Measurements from ENCODE around the gene MIPEP.
A peak's percentile ranks its signal among the peaks of the same experiment; 100 is the strongest.

MIPEP gene

DNA sequence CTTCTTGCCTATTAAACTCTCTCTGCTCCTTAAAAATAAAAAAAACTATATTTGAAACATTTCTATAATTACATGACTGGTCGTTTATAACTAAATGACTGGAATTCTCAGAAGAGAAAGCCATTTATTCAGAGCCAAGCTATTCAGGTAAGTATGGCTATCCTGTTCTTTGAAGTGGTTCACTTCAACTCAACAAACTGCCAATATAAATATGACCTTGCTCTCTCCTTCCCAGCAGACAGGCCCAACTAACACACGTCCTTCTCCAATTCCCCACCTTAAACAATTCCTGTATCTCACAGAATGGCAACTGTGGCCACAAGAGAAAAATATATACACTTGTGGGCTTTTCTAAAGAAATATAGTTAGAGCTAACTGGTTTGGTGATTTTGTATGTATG is 153.9 kb downstream of the MIPEP start:
- Histone ChIP-seq H3K4me3 (ENCODE audit: low read depth, low read length) (no peak overlapping the region), H3K36me3 (ENCODE audit: insufficient read depth, low read length) (no peaks in the 10 kb centered on the region), H3K27ac (ENCODE audit: low read depth, low read length) (no peak overlapping the region), H2AFZ (ENCODE audit: low read length, unreplicated experiment) (no peak overlapping the region), H3K79me2 (ENCODE audit: control insufficient read depth, insufficient read depth, low read length, unreplicated experiment) (no peaks in the 10 kb centered on the region), H3K27me3 (ENCODE audit: insufficient read depth, low read length) (no peaks in the 10 kb centered on the region), H3K4me1 (ENCODE audit: control insufficient read depth, insufficient read depth, low read length, unreplicated experiment) (no peaks in the 10 kb centered on the region)

DNA sequence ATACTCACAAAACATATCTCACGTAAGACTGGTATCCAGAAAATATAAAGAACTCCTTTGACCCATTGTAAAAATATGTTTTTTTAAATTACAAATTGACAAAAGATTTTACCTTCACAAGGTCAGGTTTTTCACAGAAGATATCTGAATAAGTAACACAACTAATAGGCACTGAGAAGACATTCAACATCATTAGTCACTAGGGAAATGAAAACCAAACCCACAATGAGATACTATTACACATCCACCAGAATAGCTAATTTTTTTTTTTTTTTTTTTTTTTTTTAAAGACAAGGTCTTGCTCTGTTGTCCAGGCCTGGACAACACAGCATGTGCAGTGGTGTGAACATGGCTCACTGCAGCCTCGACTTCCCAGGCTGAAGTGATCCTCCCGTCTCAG is 157.5 kb downstream of the MIPEP start:
- Histone ChIP-seq H3K4me3 (ENCODE audit: low read depth, low read length) (no peak overlapping the region), H2AFZ (ENCODE audit: low read length, unreplicated experiment) (no peak overlapping the region), H3K27ac (ENCODE audit: low read depth, low read length) (no peak overlapping the region), H3K27me3 (ENCODE audit: insufficient read depth, low read length) (no peaks in the 10 kb centered on the region), H3K4me1 (ENCODE audit: control insufficient read depth, insufficient read depth, low read length, unreplicated experiment) (peaks cover under 1% of the 10 kb centered on the region), H3K36me3 (ENCODE audit: insufficient read depth, low read length) (no peaks in the 10 kb centered on the region), H3K79me2 (ENCODE audit: control insufficient read depth, insufficient read depth, low read length, unreplicated experiment) (no peaks in the 10 kb centered on the region)

DNA sequence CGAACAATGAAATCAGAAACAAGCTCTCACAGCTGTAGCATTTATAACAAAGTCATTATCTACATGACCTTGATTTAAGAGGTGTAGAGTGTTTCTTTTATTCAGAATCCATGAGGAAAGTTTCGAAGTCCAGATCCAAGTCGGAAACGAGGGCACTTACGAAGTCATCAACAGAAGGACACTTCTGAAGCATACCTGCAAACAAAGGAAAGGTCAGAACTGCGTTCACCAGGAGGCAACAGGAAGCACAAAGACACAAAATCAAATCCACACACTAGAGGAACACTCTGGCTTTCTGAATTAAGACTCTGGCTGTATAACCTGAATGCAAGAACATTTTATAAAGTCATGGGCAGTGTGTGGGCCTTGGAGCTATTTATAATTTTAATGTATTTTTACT is 158.9 kb downstream of the MIPEP start:
- Histone ChIP-seq H3K4me1 (ENCODE audit: control insufficient read depth, insufficient read depth, low read length, unreplicated experiment) (peaks cover 15% of the 10 kb centered on the region), H3K27me3 (ENCODE audit: insufficient read depth, low read length) (no peaks in the 10 kb centered on the region), H3K4me3 (ENCODE audit: low read depth, low read length) (no peak overlapping the region), H3K27ac (ENCODE audit: low read depth, low read length) (no peak overlapping the region), H3K79me2 (ENCODE audit: control insufficient read depth, insufficient read depth, low read length, unreplicated experiment) (no peaks in the 10 kb centered on the region), H2AFZ (ENCODE audit: low read length, unreplicated experiment) (no peak overlapping the region), H3K36me3 (ENCODE audit: insufficient read depth, low read length) (no peaks in the 10 kb centered on the region)

DNA sequence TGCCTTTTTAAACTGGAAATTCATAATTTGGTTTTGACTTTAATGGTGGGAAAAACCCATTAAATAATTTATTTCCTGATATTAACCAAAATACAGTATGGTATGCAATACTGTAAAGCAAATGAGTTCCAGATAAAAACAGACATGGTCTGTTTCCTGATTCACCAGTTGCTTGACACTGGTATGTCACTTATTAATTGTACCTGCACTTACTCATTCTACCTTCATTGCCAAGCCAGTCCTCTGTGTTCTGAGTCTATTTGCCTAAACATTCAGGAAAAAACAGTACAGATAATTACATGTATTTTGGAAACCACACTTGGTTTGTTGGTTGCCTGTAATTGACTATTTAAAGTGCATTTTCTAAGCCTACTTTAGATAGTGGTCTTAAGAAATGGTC is 159.7 kb downstream of the MIPEP start:
- H2AFZ ChIP-seq (ENCODE audit: low read length, unreplicated experiment), result no peak overlapping the region
- H3K27ac ChIP-seq (ENCODE audit: low read depth, low read length), result no peak overlapping the region
- H3K79me2 ChIP-seq (ENCODE audit: control insufficient read depth, insufficient read depth, low read length, unreplicated experiment), result no peaks in the 10 kb centered on the region
- no peaks in the 10 kb centered on the region for H3K27me3 ChIP-seq (ENCODE audit: insufficient read depth, low read length)
- H3K4me3 ChIP-seq (ENCODE audit: low read depth, low read length), result no peak overlapping the region
- peaks cover 22% of the 10 kb centered on the region for H3K4me1 ChIP-seq (ENCODE audit: control insufficient read depth, insufficient read depth, low read length, unreplicated experiment)
- no peaks in the 10 kb centered on the region for H3K36me3 ChIP-seq (ENCODE audit: insufficient read depth, low read length)

DNA sequence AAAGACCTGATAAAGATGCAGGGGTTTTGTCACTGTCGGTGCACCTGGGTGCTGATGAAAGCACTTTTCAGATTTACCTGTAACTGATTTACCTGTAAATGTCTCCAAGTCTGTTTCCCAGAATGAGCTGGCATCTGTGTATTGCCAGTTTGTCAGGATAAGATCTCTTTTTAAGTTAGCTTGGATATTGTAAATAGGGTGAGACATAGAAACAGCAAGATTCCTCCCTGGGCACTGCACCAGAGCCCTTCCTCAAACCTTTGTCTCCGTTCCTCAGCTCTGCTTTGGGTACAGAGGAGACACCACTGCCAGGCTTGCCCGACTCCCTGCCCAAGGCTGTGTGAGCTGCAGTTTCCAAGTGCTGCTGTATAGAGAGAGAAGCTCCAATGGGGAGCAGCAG is 160.4 kb downstream of the MIPEP start:
- Histone ChIP-seq H3K79me2 (ENCODE audit: control insufficient read depth, insufficient read depth, low read length, unreplicated experiment) (no peaks in the 10 kb centered on the region), H3K27me3 (ENCODE audit: insufficient read depth, low read length) (no peaks in the 10 kb centered on the region), H3K4me3 (ENCODE audit: low read depth, low read length) (no peak overlapping the region), H2AFZ (ENCODE audit: low read length, unreplicated experiment) (no peak overlapping the region), H3K27ac (ENCODE audit: low read depth, low read length) (no peak overlapping the region), H3K4me1 (ENCODE audit: control insufficient read depth, insufficient read depth, low read length, unreplicated experiment) (peaks cover 29% of the 10 kb centered on the region), H3K36me3 (ENCODE audit: insufficient read depth, low read length) (no peaks in the 10 kb centered on the region)

DNA sequence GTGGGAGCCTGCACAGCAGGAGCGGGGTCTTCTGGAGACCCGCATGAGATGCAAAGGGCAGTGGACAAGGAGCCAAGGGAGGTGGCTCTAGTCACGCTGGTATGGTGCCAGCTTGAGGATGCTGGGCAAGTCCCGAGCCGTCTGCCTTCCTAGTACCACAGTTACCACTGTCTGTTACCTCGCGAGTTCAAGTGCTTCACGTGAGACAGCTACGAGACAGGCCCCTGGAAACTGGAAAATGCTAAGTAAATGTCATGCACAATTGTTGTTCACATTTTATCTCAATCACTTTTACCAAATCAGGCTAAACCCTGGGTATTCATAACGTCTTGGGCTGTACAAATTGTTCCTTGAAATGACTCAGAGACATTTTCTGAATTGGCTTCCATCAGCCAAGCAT is 163.3 kb downstream of the MIPEP start:
- H3K4me3 ChIP-seq (ENCODE audit: low read depth, low read length), result no peak overlapping the region
- no peak overlapping the region for H2AFZ ChIP-seq (ENCODE audit: low read length, unreplicated experiment)
- H3K27me3 ChIP-seq (ENCODE audit: insufficient read depth, low read length), result no peaks in the 10 kb centered on the region

DNA sequence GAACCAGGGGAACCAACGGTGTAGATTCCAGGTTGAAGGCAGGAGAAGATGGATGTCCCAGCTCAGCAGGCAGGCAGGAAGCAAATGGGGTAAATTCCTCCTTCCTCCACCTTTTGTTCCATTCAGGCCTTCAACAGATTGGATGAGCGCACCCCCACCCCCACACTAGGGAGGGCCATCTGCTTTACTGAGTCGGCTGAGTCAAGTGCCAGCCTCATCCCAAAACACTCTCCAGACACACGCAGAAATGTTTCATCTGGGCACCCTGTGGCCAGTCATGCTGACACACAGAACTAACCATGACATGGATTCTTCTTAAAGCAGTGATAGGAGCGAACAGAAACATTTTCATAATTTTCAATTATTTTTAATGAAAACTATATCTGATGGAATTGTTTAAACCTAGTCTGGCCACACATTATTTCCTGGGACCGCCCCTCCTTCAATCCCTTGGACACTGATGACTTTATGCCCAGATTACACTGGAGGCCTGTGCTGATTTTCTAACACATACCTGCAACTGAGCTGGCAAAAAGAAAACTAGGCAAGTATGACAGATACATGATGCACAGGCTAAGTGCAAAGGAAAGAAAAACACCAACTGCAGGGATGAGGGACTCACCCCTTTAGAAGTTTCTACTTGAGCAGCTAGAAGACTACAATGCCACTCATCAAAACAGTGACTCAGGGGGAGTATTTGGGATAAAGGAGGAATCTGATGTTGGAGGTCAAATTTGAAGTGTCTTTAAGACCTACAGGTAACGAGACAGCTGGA is 164.8 kb downstream of the MIPEP start:
- H3K27me3 ChIP-seq (ENCODE audit: insufficient read depth, low read length), result no peaks in the 10 kb centered on the region
- no peaks in the 10 kb centered on the region for H3K79me2 ChIP-seq (ENCODE audit: control insufficient read depth, insufficient read depth, low read length, unreplicated experiment)
- peak overlapping the region; percentile 80 for H3K27ac ChIP-seq (ENCODE audit: low read depth, low read length)
- H2AFZ ChIP-seq (ENCODE audit: low read length, unreplicated experiment), result peak overlapping the region; percentile 42
- peaks cover 39% of the 10 kb centered on the region for H3K4me1 ChIP-seq (ENCODE audit: control insufficient read depth, insufficient read depth, low read length, unreplicated experiment)
- no peaks in the 10 kb centered on the region for H3K36me3 ChIP-seq (ENCODE audit: insufficient read depth, low read length)
- H3K4me3 ChIP-seq (ENCODE audit: low read depth, low read length), result no peak overlapping the region

More for the DNA sequence above, 163.3 kb downstream of the MIPEP start:
- Histone ChIP-seq H3K36me3 (ENCODE audit: insufficient read depth, low read length) (no peaks in the 10 kb centered on the region), H3K27ac (ENCODE audit: low read depth, low read length) (peak overlapping the region; percentile 80; the same call in 1 of the 2 replicates), H3K4me1 (ENCODE audit: control insufficient read depth, insufficient read depth, low read length, unreplicated experiment) (peaks cover 39% of the 10 kb centered on the region), H3K79me2 (ENCODE audit: control insufficient read depth, insufficient read depth, low read length, unreplicated experiment) (no peaks in the 10 kb centered on the region)

DNA sequence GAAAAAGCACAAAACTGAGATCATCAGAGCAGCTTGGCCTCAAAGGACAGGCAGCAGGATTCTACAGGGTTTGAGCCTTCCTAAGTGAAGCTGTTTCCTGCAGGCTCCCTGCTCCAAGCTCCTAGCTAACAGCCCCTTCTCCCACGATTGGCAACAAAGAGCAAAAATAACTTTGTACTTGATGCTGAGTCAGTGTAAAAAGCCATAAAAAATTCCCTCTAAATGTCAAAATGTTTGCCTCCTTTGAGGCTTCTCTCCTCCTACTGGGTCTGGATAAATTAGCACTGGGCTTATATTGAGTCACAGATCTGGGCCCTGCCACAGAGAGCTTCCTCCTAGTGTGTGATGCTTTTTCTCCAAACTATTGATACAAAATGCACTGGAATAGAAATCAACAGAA is 165.7 kb downstream of the MIPEP start:
- Histone ChIP-seq H3K27ac (ENCODE audit: low read depth, low read length) (peak overlapping the region; percentile 80), H3K27me3 (ENCODE audit: insufficient read depth, low read length) (no peaks in the 10 kb centered on the region), H3K36me3 (ENCODE audit: insufficient read depth, low read length) (no peaks in the 10 kb centered on the region), H3K79me2 (ENCODE audit: control insufficient read depth, insufficient read depth, low read length, unreplicated experiment) (no peaks in the 10 kb centered on the region), H2AFZ (ENCODE audit: low read length, unreplicated experiment) (peak overlapping the region; percentile 42), H3K4me3 (ENCODE audit: low read depth, low read length) (no peak overlapping the region), H3K4me1 (ENCODE audit: control insufficient read depth, insufficient read depth, low read length, unreplicated experiment) (peaks cover 39% of the 10 kb centered on the region)

DNA sequence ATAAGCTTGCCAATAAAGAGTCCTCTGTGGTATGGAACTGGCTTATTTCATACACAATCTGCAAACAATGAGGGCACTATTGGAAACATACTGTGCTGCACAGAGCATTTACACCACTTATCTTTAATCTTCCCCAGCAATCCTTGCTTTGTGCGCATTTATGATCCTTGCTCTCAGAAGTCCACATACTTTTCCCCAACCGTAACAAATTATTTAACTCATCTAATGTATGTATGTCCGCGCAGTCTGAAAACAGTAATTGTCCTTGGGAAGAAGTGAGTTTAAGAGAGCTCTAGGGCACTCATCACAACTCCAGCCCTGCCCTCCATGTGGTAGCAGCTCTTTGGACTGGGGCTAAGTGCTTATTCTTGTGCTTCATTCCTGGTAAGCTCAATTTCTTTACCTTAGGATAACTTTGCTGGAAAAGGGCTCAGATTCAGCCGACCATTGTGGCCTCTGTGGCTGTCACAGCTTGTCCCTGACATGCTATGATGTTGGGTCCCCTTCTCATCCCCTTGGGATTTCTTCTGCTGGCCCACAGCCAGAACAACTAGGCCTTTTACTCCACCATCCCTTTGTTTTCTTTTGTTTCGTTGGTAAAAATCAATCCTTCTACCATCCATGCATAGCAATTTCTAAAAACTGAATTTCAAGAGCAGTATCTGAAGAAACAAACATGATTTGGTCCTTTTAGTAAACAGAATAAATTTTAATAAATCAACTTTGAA is 166.3 kb downstream of the MIPEP start:
- Histone ChIP-seq H3K27ac (ENCODE audit: low read depth, low read length) (peak overlapping the region; percentile 80), H2AFZ (ENCODE audit: low read length, unreplicated experiment) (peak overlapping the region; percentile 42), H3K4me1 (ENCODE audit: control insufficient read depth, insufficient read depth, low read length, unreplicated experiment) (peaks cover 39% of the 10 kb centered on the region), H3K36me3 (ENCODE audit: insufficient read depth, low read length) (no peaks in the 10 kb centered on the region), H3K4me3 (ENCODE audit: low read depth, low read length) (no peak overlapping the region), H3K27me3 (ENCODE audit: insufficient read depth, low read length) (no peaks in the 10 kb centered on the region), H3K79me2 (ENCODE audit: control insufficient read depth, insufficient read depth, low read length, unreplicated experiment) (no peaks in the 10 kb centered on the region)

DNA sequence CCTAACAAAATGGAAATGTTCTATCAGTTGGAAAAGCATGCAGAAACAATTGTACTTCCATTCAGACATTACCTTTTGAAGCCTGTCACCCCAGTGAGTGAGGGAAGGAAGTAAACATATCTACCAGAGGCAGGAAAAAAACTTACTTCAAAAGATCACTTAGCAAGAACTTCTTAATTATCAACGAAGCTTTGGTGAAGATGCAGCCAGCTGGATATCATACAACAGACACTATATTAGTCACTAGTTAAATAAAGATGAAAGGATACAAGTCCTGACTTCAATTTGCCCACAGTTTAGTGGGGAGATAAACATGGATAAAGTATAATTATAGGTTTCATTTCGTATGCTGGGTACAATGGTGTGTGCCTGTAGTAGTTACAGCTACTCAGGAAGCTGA is 170.2 kb downstream of the MIPEP start:
- H2AFZ ChIP-seq (ENCODE audit: low read length, unreplicated experiment), result peak overlapping the region; percentile 67
- no peaks in the 10 kb centered on the region for H3K36me3 ChIP-seq (ENCODE audit: insufficient read depth, low read length)
- peaks cover 12% of the 10 kb centered on the region for H3K4me1 ChIP-seq (ENCODE audit: control insufficient read depth, insufficient read depth, low read length, unreplicated experiment)
- no peak overlapping the region for H3K4me3 ChIP-seq (ENCODE audit: low read depth, low read length)
- no peak overlapping the region for H3K27ac ChIP-seq (ENCODE audit: low read depth, low read length)
- no peaks in the 10 kb centered on the region for H3K27me3 ChIP-seq (ENCODE audit: insufficient read depth, low read length)
- no peaks in the 10 kb centered on the region for H3K79me2 ChIP-seq (ENCODE audit: control insufficient read depth, insufficient read depth, low read length, unreplicated experiment)

DNA sequence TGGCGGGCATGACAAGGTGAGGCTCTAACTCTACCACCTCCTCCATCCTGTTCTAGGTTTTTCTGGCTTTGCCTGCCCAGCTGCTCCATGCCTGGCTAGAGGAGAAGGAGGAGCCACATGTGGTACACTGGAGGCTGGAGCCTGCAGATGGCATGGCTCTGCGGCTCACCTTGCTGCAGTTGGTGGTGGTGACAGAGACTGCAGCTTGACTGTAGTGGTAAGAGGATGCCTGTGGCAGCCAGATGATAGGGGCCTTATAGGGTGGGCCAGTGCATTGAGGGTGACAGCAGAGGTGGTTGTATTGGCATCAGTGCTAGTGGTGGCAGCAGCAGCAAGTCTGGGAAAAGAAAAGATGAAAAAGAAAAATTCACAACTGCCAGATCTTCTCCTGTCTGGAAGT is 172.8 kb downstream of the MIPEP start:
- no peak overlapping the region for H3K4me3 ChIP-seq (ENCODE audit: low read depth, low read length)
- no peaks in the 10 kb centered on the region for H3K79me2 ChIP-seq (ENCODE audit: control insufficient read depth, insufficient read depth, low read length, unreplicated experiment)
- no peaks in the 10 kb centered on the region for H3K36me3 ChIP-seq (ENCODE audit: insufficient read depth, low read length)
- H2AFZ ChIP-seq (ENCODE audit: low read length, unreplicated experiment), result no peak overlapping the region
- H3K27me3 ChIP-seq (ENCODE audit: insufficient read depth, low read length), result no peaks in the 10 kb centered on the region
- H3K27ac ChIP-seq (ENCODE audit: low read depth, low read length), result no peak overlapping the region
- no peaks in the 10 kb centered on the region for H3K4me1 ChIP-seq (ENCODE audit: control insufficient read depth, insufficient read depth, low read length, unreplicated experiment)
